Stimulated activated CD4-positive, alpha-beta T cell treated with anti-CD3 and anti-CD28 coated beads, Interleukin-12 subunit alpha, Interleukin-12 subunit beta, amount 100 ng/mL, for 4 hours (primary cell): Measurements from ENCODE around the gene TMEM238.
A peak's percentile ranks its signal among the peaks of the same experiment; 100 is the strongest.
"Not testable (repeated sequence)": the region's sequence is repeated elsewhere in the genome, so short reads cannot be mapped to it uniquely, and the experiment has no call there.

ENCODE experiments used
- DNase-seq: peaks from one replicate; pipeline ENCODE4 v3.0.0-alpha.2; 2020

TMEM238 gene

GRCh38 chr19:55384131-55384919 lies at the start of gene TMEM238:
Gene TMEM238, minus strand, starts transcription at chr19:55384292. Its CDS starts 33 bp downstream, at chr19:55384259.
- DNase-seq = peak; percentile 51

GRCh38 chr19:55433292-55433691 lies 49.2 kb upstream of the TMEM238 start:
- DNase-seq = no peak

GRCh38 chr19:55432241-55432959 lies 48.3 kb upstream of the TMEM238 start:
- DNase-seq = no peak

- no peak for DNase-seq
Observed at GRCh38 chr19:55431183-55431582, 47.1 kb upstream of the TMEM238 start.

- DNase-seq = no peak
Observed at GRCh38 chr19:55426042-55426441, 42.0 kb upstream of the TMEM238 start.

- no peak for DNase-seq
Observed at GRCh38 chr19:55424518-55424917, 40.4 kb upstream of the TMEM238 start.

GRCh38 chr19:55423225-55424005 lies 39.3 kb upstream of the TMEM238 start:
- DNase-seq = no peak

- not testable (repeated sequence) for DNase-seq
Observed at GRCh38 chr19:55421281-55421680, 37.2 kb upstream of the TMEM238 start.

- DNase-seq = no peak
Observed at GRCh38 chr19:55419624-55420236, 35.6 kb upstream of the TMEM238 start.

- DNase-seq = no peak
Observed at GRCh38 chr19:55419103-55419502, 35.0 kb upstream of the TMEM238 start.

GRCh38 chr19:55418185-55418584 lies 34.1 kb upstream of the TMEM238 start:
- DNase-seq = peak; percentile 22

- DNase-seq = no peak
Observed at GRCh38 chr19:55410168-55410567, 26.1 kb upstream of the TMEM238 start.

GRCh38 chr19:55409179-55409578 lies 25.1 kb upstream of the TMEM238 start:
- not testable (repeated sequence) for DNase-seq

- DNase-seq = no peak
Observed at GRCh38 chr19:55408533-55408872, 24.4 kb upstream of the TMEM238 start.

- DNase-seq = peak; percentile 96
Observed at GRCh38 chr19:55407800-55408532, 23.9 kb upstream of the TMEM238 start.

- not testable (repeated sequence) for DNase-seq
Observed at GRCh38 chr19:55407550-55407799, 23.4 kb upstream of the TMEM238 start, which contains the start of gene UBE2S. Gene UBE2S, minus strand, starts transcription at chr19:55407788. Its CDS starts 199 bp downstream, at chr19:55407589.

- peak; percentile 38 for DNase-seq
Observed at GRCh38 chr19:55406826-55407549, 22.9 kb upstream of the TMEM238 start.

- no peak for DNase-seq
Observed at GRCh38 chr19:55406091-55406825, 22.2 kb upstream of the TMEM238 start.

- DNase-seq = no peak
Observed at GRCh38 chr19:55405638-55406037, 21.5 kb upstream of the TMEM238 start.

GRCh38 chr19:55402509-55402908 lies 18.4 kb upstream of the TMEM238 start:
- DNase-seq = no peak

- DNase-seq = not testable (repeated sequence)
Observed at GRCh38 chr19:55401390-55401789, 17.3 kb upstream of the TMEM238 start.
